HS-5 (cell line): ENCODE measurements around the gene P3H4.
A peak's percentile ranks its signal among the peaks of the same experiment; 100 is the strongest.
"Not testable (repeated sequence)": the region's sequence is repeated elsewhere in the genome, so short reads cannot be mapped to it uniquely, and the experiment has no call there.

Source experiments
- DNase-seq: peaks from one replicate; pipeline ENCODE4 v3.0.0-alpha.2; 2012; ENCODE audit warnings: low read depth

Gene P3H4, protein sequence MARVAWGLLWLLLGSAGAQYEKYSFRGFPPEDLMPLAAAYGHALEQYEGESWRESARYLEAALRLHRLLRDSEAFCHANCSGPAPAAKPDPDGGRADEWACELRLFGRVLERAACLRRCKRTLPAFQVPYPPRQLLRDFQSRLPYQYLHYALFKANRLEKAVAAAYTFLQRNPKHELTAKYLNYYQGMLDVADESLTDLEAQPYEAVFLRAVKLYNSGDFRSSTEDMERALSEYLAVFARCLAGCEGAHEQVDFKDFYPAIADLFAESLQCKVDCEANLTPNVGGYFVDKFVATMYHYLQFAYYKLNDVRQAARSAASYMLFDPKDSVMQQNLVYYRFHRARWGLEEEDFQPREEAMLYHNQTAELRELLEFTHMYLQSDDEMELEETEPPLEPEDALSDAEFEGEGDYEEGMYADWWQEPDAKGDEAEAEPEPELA

DNA sequence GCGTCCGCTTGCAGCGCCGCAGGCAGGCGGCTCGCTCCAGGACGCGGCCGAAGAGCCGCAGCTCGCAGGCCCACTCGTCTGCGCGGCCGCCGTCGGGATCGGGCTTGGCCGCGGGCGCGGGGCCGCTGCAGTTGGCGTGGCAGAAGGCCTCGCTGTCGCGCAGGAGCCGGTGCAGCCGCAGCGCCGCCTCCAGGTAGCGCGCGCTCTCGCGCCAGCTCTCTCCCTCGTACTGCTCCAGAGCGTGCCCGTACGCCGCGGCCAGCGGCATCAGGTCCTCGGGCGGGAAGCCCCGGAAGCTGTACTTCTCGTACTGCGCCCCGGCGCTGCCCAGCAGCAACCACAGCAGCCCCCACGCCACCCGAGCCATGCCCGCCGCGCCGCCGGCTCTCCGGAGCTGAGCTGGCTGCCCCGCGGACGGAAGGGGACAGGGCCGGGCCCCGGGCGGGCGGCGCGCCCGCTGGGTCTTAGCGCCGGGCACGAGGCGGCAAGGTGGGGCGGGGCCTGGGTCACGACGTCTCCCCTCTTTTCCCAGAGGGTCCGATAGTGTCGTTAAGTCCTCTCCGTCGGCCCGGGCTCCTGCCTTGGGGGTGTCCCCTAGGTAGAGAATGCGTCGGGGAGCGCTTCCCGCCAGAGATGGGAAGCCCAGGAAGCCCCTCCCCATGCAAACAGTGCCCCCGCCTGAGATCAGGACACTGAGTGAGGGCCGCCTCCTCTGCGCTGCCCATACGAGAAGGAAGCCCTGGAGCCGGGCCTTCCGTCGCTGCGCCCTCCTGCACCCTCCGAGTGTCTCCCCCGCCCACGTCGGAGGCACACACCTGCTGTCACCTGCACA is at the start of gene P3H4:
Gene P3H4, minus strand, starts transcription at position 401 of the 832 bp plus-strand sequence. Its CDS starts 34 bp downstream, at position 367.
- peak; percentile 26 for DNase-seq

DNA sequence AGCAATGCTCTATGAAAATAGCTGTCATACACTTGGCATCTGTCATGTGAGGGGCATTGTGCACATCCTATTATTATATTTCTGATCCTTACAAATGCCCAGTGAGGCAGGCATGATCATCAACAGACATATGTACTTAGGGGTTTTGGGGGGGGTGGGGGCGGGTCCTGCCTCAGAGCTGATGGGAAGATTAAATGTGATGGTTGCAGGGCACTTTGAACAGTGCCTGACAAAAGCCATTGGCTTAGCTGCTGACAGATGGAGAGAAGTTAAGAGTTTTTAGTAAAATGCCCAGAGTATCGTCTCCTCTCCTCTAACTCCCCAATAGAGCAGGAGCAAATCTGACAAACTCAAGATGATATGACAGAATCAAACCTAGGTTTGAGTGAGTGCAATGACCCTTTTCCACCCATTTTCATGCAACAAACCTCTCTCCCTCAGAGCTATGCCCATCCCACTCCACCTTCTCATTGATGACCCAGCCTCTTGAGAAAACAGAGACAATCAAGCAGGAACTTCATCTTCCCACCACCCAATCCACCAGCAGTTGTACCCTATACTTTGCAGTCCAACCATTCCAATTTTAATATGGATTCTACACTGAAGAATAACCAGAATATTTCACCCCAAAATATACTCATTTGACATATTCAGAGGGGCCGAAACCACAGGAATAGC is 48.6 kb upstream of the P3H4 start:
- no peak for DNase-seq

DNA sequence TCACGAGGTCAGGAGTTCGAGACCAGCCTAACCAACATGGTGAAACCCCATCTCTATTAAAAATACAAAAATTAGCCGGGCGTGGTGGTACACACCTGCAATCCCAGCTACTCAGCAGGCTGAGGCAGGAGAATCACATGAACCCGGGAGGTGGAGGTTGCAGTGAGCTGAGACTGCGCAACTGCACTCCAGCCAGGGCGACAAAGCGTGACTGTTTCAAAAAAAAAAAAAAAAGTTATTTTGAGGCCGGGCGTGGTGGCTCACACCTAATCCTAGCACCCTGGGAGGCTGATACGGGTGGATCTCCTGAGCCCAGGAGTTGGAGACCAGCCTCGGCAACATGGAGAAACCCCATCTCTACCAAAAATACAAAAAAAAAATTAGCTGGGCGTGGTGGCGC is 39.6 kb upstream of the P3H4 start:
- DNase-seq = not testable (repeated sequence)

DNA sequence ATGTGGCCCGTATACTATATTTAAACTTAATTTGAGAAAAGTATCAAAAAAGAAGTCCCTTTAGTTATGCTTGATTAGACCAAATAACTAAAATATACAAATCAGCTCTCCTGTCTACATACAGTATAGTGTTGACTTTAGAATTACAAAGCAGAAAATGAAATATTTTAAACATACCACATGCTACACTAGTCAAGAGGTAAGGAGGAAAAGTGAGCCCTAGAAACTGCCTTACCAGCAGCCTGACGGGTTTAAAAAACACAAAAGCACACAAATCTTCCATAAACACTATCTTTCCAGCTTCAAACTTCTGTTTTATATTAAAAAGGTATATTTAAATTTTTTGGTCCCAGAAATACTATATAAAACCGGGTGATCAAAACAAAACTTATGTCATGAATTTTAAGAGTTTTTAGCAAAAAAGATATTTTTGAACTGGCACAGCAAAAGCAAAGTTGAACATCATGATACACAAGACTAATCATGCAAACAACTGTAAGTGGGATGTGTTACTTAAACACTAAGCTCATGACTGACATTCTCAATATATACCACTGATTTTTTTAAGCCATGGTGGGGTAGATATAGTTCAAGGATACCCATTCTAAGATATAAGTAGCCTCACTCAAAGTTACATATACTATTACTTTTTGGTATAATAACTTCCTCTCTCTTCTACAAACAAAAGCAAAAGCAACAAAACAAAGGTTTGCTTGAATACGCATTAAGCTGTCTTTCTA is 37.7 kb upstream of the P3H4 start:
- DNase-seq = no peak

DNA sequence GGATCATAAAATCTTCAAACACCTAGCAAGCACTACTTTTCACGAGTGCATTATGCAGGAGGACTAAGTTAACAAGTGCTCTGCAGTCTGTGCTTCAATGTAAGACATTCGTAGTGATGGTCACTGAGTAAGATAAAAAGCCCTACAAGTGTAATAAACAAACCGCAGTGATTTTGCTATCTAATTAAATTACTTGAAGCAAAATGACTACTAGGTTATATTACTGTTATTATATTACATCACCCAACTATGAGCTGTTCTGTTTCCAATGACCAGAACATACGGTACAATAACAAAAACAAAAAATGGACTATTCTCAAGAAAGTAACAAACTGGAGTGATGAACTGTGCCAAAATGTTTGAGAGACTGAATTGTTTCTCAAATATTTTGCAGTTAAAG is 37.0 kb upstream of the P3H4 start:
- DNase-seq = no peak

DNA sequence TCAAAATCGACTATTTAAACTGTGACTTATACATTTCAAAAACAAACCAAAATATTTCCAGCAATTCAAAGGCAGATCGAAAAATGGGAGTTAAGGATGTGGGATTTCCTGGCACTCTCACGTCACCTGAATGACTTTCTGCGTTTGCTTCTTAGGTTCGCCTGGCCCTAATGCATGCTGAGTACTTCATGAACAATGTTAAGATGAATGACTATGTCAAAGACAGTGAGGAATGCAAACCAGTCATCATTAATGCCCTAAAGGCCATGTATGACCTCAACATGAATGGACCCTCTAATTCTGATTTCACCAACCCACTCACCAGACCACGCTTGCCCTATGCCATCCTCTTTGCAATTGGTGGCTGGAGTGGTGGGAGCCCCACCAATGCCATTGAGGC is 33.2 kb upstream of the P3H4 start:
- no peak for DNase-seq

DNA sequence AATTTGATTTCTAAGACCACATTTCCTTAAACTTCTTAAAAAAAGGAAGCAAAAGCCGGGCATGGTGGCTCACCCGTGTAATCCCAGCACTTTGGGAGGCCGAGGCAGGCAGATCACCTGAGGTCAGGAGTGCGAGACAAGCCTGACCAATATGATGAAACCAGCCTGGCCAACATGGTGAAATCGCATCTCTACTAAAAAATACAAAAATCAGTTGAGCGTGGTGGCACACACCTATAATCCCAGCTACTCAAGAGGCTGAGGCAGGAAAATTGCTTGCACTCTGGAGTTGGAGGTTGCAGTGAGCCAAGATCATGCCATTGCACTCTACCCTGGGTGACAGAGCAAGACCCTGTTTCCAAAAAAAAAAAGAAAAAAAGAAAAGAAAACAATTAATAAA is 29.0 kb upstream of the P3H4 start:
- DNase-seq = not testable (repeated sequence)

DNA sequence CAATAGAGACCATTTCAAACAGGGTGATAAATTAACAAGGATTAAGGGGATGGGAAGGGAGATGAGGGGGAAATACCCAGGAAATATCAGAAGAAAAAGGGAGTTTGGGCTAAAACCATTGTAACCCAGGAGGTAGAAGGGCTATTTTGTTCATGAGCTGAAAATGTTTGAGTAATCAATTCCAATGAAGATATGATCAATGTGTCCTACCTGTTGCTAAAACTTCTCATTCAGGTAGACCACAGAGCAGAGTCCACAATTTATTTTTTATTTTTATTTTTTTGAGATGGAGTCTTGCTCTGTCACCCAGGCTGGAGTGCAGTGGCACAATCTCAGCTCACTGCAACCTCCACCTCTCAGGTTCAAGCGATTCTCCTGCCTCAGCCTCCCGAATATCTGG is 27.7 kb upstream of the P3H4 start:
- DNase-seq = not testable (repeated sequence)

DNA sequence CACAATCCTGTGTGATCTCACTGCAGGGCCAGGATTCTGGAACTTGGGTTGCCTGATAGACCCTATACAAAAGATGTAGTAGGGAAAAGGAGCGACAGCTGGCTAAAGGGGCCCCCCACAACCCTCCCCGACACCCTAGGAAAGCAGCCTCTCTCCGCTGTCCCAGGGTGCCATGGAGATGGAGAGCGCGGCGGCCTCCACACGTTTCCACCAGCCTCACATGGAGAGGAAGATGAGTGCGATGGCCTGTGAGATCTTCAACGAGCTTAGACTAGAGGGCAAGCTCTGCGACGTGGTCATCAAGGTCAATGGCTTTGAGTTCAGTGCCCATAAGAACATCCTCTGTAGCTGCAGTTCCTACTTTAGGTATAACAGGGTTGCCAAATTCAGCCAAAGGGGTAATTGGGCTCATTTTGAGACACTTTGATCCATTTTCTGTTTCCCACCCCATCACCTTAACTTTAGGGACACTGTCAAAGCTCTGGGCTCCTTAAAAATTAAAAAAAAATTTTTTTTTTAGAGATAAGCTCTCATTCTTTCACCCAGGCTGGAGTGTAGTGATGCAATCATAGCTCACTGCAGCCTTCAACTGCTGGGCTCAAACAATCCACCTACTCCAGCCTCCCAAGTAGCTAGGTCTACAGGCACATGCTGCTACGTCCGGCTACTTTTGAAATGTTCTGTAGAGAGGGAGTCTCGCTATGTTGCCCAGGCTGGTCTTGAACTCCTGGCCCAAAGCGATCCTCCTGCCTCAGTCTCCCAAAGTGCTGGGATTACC is 26.2 kb upstream of the P3H4 start, which contains the start of gene KLHL10:
Gene KLHL10, plus strand, starts transcription at position 65 of the 778 bp plus-strand sequence. Its CDS starts 108 bp downstream, at position 173.
- DNase-seq = no peak

DNA sequence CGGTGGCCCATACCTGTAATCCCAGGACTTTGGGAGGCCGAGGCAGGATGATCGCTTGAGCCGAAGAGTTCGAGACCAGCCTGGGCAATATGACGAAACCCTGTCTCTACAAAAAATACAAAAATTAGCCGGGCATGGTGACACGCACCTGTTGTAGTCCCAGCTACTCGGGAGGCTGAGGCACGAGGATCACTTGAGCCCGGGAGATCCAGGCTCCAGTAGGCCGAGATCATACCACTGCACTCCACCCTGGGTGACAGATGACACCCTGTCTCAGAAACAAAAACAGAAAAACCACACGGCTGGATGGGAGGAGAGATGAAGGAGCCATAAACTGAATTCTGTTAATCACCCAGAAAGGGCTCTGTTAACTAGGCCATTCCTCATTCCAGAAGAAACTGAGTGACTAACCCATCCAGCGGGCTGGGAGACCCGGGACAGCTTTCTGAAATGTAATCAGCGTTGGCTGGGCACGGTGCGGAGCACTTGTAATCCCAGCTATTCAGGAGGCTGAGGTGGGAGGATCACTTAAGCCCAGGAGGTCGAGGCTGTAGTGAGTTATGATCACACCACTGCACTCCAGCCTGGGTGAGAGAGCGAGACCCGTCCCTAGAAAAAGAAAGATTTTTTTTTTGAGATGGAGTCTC is 24.9 kb upstream of the P3H4 start:
- DNase-seq = no peak

DNA sequence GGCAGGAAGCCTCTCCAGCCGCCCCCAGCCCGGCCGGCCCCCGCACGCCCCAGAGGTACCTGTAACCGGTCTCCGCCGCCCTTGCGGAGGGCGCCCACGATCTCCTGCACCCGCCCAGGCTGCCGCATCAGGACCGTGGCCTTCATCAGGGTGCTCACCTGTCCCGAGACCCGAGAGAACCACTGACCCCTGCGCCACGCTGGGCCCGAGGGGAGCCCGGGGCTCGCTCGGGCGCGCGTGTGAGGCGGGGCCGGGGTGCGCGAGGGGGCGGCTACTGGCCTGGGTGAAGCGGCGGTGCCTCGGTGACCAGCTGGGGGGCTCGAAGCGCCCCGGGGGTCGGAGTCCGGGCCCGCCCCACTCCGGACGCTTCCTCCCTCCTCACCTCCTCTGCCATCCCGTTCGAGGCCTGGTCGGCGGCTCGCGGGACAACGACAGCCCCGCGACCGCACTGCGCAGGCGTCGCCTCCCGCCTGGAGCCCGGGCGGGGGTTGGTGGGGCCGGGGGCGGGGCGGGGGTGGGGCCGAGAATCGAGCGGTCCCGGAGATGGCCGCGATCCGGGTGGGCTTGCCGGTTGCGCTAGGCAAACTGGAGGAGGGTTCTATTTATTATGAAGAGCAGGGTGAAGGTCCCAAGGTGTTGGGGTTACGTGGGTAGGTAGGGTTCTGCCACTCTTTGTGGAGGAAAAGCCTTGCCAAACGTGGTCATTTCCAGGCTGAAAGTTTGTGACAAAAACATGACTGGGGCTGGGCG is 24.2 kb upstream of the P3H4 start, which contains the start of gene NT5C3B:
Gene NT5C3B, minus strand, starts transcription at position 433 of the 750 bp plus-strand sequence. Its CDS starts 39 bp downstream, at position 394.
- no peak for DNase-seq

DNA sequence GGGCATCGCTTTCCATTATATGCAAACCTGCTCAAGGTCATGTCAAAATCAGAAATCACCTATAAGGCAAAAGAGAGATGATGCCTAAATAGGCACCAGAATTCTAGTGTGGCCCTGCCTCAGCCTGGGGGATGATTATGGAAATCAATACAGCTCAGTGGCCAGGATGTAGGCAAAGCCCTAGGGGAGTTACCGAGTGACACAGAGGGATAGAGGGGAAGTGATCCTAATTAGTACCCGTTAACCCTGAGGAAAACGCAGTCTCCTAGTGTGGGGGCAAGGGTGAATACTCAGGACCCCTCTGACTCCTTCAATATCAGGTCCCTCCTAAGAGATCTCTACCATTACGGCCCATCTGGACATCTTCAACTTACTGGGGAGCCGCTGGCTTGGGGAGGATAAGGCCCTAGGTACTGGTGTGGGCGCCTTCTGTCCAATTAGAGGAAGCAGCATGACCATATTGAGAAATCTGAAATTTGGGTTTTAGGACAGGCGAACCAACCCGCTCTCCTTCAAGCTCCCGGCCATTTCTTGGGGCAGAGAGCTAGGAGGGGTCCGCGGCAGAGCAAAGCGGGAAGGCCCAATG is 23.6 kb upstream of the P3H4 start:
- no peak for DNase-seq

DNA sequence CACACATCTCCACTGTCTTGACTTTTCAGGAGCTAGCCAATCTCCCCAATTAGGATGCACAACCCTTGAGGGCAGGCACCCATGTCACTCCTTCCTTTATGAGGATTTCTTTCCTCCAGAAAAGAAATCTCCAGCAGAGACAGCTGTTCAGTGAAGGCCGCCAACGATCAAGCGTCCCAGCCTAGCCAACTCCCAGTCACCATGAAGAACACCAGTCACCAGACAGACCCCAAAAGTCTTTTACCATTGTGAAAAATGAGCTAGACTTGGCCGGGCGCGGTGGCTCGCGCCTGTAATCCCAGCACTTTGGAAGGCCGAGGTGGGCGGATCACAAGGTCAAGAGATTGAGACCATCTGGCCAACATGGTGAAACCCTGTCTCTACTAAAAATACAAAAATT is 18.2 kb upstream of the P3H4 start:
- DNase-seq = not testable (repeated sequence)

DNA sequence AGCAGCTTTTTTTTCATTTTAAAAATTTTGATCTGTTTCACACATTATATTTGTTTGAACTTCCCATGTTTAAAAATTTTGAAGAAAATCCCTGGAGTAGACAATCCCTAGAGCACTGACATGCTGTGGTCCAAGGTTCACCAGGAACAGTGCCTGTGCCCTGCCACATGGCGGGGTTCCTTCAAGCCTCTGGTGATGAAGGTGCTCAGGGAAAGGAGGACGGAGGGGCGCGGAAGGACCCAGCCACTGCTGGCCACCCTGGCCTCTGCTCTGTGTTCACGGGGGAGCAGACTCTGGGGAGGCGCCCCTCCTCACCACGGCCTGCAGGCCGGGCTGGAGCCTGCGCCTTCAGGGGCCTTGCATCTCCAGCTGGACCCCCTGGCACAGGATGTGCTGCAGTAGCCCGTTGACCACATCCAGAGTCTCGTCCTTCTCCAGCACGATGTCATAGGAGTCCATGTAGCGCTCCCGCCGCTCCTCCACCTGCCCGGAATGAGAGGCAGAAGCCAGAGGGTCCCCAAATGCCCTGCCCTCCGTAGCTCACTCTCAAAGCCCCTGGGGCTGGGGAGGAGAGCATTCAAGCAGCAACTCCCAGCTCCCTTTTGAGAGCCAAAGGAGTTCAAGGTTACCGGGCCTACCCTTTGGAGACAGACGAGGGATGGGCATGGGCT is 13.6 kb upstream of the P3H4 start:
- DNase-seq = no peak

DNA sequence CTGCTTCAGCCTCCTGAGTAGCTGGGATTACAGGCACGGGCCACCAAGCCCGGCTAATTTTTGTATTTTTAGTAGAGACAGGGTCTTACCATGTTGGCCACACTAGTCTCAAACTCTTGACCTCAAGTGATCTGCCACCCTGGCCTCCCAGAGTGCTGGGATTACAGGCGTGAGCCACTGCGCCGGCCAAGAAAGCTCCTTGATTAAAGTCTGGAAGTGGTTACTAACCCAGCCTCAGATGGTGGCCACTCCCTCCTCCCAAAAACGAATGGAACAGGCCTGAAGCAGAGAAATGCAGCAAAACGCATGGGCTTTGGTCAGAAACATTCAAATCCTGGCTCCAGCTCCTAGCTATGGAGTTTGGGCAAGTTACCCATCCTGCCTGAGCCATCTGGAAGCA is 12.3 kb upstream of the P3H4 start:
- no peak for DNase-seq

DNA sequence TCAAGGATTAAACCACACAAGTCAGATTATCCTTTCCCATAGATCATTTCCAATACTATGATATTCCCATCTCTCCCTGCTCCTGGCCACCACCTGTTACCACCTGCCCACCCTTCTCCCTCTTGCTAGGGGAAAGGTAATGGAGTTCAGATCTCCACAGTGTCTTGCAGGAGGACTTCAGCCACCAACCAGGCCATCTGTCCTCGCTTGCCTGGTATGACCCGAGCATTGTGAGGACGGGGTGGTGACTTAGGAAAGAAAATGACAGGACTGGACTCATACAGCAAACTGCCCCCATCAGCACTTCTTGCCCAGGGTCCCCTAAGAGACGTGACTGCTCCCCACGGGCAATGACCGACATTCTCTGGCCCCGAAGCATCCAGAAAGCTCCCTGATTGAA is 11.8 kb upstream of the P3H4 start:
- no peak for DNase-seq

DNA sequence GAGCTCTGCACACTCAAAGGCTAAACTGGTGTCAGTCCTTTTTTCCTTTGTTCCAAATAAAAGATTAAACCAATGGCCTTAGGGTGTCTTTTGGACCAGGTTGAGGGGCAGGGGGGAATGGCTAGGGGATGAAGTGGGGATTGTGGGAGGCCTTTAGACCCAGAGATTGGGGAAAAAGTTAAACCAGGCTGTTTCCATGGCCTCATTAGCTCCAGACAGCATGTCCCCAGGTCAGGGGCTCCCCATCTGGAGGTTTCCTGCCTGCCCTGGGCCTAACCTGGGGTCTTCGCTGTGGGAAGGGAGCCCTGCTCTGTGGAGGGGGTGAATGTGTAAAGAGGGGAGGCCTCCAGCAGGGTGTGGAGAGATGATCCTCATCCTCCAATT is 11.4 kb upstream of the P3H4 start:
- no peak for DNase-seq
